SW480 (cell line): ENCODE data around the gene ARHGAP10.
"Not testable (repeated sequence)": the region's sequence is repeated elsewhere in the genome, so short reads cannot be mapped to it uniquely, and the experiment has no call there.

Source experiments
- DNase-seq: peaks from one replicate; pipeline ENCODE4 v3.0.0-alpha.2; 2016; ENCODE audit warnings: low spot score

Gene ARHGAP10

DNA sequence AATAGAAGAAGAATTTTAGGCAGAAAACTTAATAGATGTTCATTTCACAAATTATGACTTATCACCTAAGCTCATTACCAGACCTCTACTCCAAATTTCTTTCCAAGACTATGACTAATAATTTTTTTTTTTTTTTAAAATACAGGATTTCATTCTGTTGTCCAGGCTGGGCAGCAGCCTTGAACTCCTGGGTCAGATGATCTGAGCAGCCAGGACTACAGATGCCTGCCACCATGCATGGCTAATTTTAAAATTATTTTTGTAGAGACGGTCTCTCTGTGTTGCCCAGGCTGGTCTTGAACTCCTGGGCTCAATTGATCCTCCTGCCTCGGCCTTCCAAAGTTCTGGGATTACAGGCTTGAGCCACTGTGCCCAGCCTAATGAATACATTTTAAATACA lies 119.2 kb downstream of the ARHGAP10 start:
- DNase-seq = no peak

DNA sequence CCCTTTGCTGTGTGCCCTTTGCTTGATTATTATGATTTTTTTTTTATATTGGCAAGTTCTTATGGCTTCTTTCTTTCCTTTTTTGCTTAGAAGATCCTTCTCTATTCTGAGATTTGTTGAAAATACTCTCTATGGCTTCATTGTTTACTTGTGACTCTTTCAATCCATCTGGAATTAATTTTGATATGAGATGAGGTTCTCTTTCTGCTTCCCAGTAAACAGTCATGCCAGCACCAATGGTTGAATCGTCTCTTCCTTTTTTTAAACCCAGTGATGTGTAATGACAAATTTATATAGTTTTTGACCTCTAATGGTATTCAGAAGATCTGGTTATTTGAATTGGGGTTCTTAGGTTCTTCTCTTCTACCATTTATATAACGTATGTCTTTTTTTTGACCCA lies 121.8 kb downstream of the ARHGAP10 start:
- DNase-seq = no peak

GRCh38 chr4:147854154-147854553 lies 122.3 kb downstream of the ARHGAP10 start:
- no peak for DNase-seq

DNA sequence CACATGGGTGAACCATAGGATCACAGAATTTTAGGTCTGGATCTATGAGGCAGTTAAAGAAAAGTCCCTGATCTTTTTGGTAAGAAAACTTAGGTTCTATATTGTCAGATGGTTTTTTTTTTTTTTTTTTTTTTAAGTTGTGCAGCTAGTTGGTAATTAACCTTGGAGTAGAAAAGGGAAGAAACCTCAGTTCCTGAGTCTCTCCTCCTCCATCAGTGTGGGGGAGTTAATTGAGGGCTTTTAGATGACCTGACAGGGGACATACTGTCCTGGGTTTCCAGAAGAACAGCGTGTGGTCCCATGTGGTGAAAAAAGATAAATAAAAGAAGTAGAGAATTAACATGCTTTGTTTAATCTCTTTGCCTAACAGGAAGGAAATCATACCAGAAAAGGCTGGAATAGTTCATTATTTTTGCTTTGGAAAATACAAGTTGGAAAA lies 123.7 kb downstream of the ARHGAP10 start:
- no peak for DNase-seq

- DNase-seq = no peak
These were observed 129.1 kb downstream of the ARHGAP10 start for GRCh38 chr4:147860960-147861359.

DNA sequence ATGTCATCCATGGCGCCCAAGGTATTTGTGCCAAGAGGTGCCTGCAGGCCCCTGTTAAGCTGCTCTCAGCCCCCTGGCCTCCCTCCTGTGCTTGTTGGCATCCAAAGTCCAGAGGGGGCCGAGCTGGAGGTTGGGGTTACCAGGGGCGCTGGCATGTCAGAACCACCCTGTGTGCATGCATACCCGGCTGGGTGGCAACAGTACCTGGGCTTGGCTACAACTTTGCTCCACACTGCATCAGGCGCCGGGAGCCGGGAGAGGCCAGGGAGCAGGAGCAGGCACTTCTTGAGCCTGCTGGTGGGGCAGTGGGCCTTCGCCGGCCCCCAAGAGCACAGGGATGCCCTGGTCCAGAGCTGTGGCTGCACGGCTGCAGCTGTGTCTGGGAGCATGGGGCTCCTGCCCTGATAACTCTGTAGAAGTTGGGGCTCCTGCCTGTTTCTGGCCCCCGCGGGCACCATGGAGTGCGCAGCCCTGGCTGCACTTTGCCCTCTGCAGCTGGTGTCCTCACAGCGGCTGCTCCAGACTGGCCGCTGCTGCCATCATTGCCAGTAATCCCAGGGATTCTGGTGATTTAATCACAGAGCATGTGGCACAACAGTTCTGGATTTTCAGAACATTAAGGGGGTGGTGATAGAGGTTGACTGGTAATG lies 130.3 kb downstream of the ARHGAP10 start:
- DNase-seq = no peak

DNA sequence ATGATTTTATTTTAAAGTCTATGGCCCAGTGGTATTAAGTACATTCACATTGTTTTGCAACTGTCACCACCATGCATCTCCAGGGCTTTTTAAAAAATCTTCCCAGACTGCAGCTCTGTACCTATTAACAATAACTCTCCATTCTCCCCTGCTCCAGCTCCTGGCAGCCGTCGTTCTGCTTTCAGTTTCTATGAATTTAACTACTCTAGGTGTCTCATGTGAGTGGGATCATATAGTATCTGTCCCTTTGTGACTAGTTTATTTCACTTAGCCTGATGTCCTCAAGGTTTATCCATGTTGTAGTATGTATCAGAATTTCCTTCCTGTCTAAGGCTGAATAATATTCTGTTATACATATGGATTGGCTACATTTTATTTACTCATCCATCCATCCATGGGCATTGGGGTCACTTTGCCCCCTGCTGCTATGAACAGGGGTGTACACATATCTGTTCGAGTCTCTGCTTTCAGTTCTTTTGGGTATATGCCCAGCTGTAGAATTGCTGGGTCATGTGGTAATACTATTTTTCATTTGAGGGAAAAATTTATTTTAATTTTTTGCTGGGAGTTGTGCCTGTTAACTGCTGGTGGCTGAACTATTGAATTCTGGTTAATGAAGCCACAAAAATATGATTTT lies 131.3 kb downstream of the ARHGAP10 start:
- DNase-seq = no peak

DNA sequence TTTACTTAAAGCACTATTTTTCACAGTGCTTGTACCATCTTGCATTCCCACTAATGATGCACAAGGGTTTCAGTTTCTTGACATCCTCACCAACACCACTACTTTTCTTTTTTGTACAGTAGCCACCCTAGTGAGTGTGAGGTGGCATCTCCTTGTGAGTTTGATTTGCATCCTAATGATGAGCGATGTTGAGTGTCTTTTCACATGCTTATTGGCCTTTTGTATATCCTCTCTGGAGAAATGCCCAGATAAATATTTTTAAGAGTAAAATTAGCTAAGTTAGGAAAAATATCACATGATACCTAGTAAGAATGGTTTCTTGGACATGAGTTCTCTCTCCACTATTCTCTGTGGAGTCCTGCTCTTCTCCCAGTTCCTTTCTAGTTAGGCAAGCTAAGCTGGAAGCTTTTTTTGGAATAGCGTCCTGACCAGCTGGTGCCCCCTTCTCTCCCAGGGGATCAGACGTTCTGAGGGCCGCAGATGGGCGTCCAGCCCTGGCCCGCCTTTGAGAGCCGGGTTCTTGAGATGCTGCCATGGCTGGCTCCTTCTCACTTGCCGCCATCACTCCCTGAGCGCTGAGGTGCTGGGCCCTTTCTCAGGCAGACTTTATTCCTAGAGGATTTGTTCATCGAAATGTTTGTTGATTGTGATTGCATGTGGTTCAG lies 132.1 kb downstream of the ARHGAP10 start:
- DNase-seq = no peak

DNA sequence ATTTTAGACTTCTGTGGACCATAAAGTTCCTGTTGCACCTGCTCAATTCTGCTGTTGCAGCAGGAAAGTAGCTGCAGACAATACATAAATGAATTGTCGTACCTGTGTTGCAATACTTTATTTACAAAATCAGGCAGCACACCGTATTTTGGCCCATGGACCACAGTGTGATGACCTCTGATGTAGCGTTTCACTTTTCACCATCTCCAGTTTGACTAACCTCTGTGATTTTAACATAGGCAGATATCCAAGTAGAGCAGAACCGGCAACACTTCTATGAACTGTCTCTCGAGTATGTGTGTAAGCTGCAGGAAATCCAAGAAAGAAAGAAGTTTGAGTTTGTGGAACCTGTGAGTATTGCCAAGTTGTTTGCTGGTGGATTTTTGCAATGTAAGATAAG lies 132.7 kb downstream of the ARHGAP10 start:
- no peak for DNase-seq

- DNase-seq = no peak
These were observed 134.0 kb downstream of the ARHGAP10 start for GRCh38 chr4:147865926-147866325.

DNA sequence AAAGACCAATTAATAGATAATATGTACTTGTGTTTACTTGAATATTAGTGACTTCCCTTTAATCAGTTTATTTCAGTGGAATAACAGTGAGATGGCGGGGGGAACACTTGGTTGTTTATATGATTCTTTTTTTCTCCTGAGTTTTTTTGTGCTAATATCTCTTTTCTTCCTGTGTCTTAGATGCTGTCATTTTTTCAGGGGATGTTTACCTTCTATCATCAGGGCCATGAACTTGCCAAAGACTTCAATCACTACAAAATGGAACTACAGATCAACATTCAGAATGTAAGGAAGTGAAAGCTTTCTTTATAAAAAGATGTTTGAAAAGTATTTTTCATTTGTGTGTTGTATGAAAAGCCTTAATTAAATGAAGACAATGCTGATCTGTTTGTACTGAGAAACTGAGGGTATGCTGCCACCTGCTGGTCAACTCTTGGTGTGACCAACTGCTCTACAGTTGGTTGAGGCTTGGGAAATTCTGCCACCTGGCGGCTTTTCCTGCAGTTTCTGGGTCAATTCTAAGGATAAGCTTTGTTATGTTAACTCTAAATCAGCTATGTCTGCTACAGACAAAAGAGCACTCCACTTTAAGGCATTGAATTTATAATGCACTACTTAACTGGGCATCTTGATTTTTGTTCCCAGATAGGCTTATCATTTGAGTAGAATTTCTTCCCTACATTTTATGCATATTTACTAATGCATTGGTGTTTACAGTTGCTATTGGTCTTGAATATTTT lies 134.8 kb downstream of the ARHGAP10 start:
- DNase-seq = peak; percentile 62

DNA sequence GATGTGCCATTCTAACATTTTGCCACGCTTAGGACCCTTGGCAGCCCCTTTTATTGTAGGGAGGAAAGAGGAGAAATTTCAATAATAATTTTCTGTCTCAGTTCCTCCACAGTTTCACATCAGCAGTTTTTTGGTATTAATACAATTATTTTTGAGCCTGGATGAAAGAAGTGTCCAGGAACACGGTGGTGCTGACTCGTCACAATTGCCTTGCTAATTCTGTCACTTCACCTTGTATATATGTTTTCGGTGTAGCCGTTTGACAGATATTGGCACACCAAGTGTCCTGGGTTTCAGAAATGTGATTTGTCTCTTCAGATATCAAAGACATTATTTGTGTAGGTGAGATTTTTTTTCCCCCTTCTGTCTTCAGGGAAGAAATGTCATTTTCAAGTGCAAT lies 142.2 kb downstream of the ARHGAP10 start:
- DNase-seq = no peak

GRCh38 chr4:147877308-147877771 lies 145.5 kb downstream of the ARHGAP10 start:
- no peak for DNase-seq

GRCh38 chr4:147879676-147880075 lies 147.8 kb downstream of the ARHGAP10 start:
- no peak for DNase-seq

DNA sequence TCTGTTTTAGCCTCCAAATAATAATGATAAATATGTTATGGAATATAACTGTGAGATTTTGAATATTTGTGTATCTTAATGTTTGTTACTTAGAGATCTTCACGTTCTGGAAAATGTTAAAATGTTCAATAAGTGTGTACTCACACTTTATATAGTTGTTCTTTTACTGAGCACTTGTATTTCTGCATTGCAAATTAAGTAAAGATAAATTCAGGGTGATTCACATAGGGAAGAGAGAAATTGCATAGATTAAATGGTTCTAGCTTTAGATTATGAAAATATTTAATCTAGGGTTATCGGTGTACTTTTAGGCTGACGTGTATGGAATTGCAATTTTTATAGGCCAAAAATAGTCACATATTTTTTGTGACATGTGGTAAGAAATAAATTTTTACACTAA lies 148.6 kb downstream of the ARHGAP10 start:
- DNase-seq = no peak

DNA sequence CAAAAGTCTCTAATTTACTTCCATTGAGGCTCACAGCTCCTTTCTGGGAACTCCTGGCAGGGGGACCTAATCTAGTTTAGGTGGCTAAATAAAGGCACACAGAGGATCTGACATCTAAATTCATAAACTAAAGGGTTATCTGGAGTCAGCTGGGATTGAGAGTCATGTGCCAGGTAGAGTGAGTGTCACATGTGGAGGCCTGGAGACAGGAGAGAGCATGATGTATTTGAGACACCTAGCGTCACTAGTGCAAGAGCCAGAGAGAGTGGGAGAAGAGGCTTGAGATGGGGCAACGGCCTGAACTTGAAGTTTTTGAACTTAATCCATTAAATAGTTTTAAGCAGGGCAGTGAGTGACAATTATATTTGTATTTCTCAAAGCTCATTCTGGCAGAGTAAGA lies 152.6 kb downstream of the ARHGAP10 start:
- no peak for DNase-seq

GRCh38 chr4:147885216-147885615 lies 153.3 kb downstream of the ARHGAP10 start:
- not testable (repeated sequence) for DNase-seq

GRCh38 chr4:147891476-147892115 lies 159.7 kb downstream of the ARHGAP10 start:
- no peak for DNase-seq

GRCh38 chr4:147899512-147899911 lies 167.6 kb downstream of the ARHGAP10 start:
- no peak for DNase-seq

DNA sequence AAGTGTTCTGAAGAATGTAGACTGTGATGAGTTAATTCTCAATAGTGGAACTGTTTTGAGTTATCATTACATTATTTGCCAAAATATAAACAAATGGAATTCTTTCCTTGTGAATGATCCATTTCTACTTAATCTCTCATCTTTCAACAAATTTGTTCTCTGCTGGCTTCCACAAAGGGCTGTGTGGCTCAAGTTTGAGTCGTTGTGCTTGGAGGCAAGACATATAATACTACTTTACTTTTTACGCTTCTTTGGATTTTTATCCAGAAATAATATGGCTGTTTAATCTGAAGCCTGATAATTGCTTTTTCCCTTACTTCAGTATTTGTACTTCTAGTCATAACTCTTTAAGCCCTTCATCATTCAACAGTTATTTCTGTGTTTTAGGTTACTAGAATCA lies 169.5 kb downstream of the ARHGAP10 start:
- DNase-seq = no peak

DNA sequence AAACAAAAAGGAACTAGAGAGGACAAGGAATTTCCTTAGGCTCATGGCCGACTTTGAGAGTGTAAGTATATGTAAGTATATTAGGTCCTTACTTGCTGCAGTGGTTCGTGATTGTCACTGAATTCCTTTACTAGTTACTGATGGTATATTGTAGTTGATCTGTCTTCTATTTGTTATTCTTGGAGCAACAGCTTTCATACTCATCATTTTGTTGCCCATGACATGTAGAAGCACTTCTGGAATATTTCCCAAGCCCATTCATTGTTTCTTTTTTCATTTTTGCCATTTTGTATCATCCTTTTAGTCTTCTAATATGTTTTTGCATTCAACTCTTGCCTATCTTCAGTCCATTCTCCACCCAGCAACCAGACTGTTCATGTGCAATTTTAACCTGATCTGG lies 170.0 kb downstream of the ARHGAP10 start:
- no peak for DNase-seq

DNA sequence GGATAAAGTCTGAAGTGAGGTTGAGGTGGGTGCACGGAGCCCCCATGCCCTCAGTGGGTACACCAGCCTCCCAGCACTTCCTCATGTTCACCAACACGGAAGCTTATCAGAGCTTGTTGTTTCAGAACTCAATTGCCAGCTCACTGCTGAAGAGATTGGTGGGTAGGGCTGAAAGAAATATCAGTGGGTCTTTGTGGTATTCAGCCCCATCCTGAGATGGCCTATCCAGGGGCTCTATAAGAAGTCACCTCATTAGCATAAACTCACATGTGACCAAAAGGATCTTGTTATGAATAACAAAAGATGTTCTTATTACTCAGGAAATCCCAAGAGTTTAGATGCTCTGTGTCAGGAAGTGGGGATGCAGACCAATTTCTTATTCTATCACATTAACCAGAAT lies 177.3 kb downstream of the ARHGAP10 start:
- no peak for DNase-seq
